HCT116 (cell line): ENCODE results near the gene MYPN. TPM values are rescaled to one million over a fixed set of nuclear protein-coding genes. Genes with fewer than 3 reads are reported as not detected.

Experiments used
- ATAC-seq: fragments of 200-7000 bp; cut with Tn5 transposase; 2 replicates; pipeline ENCODE4 v1.9.1; 2020; ENCODE audit warnings: mild to moderate bottlenecking, moderate library complexity
- BruUV-seq: library from RNA; stranded (reverse); fragments of 400-500 nt; replicated peaks from 2 replicates; lab custom pipeline; 2021; lab: Mats Ljungman, UMichigan
- CTCF ChIA-PET: fragments of 300-600 bp; sonication (Branson Sonifier 250); formaldehyde crosslinking; loops from one replicate; lab custom pipeline; 2021; ENCODE audit warnings: antibody characterized with exemption; lab: Charles Lee
- POLR2A ChIA-PET: fragments of 300-600, 350-600 bp; sonication (Branson Sonifier 250); formaldehyde crosslinking; loops from one replicate; lab custom pipeline; 2021; ENCODE audit warnings: antibody characterized with exemption; lab: Charles Lee
- RAD21 ChIA-PET, 2 experiments: fragments of 300-600 bp; sonication (Branson Sonifier 250); formaldehyde crosslinking; loops; one replicate each; lab custom pipeline; 2023; ENCODE audit warnings: low total read pairs in 2 of 2; ENCODE audit not compliant: uncharacterized antibody in 2 of 2, unreplicated experiment in 2 of 2, low non-redundant PET in 1 of 2; lab: Charles Lee
- DNase-seq: peaks from one replicate; pipeline ENCODE4 v3.0.0-alpha.2; 2010; ENCODE audit warnings: low read depth, low spot score
- H2AFZ ChIP-seq: fragments of 200-600 bp; shearing (Covaris generic), sonication (generic); 2 replicates; pipeline ENCODE4 v1.6.1; 2017; ENCODE audit warnings: low read depth, mixed run types, mixed read lengths, antibody characterized with exemption, low read length; ENCODE audit not compliant: poor library complexity, severe bottlenecking
- H3K27ac ChIP-seq: 2 replicates; pipeline ENCODE4 v1.5.1; 2012; ENCODE audit warnings: low read depth, low read length
- H3K27me3 ChIP-seq: fragments of 200-600 bp; sonication (generic); 2 replicates; pipeline ENCODE4 v1.6.1; 2016; ENCODE audit warnings: mixed run types, low read length, mixed read lengths; ENCODE audit not compliant: insufficient read depth
- H3K36me3 ChIP-seq, 2 experiments: fragments of 200-500 bp in 1 of 2; fragments of 200-600 bp in 1 of 2; sonication (Bioruptor generic) in 1 of 2; sonication (generic) in 1 of 2; 2 replicates each; pipeline versions ENCODE4 v1.5.1 to v1.6.1; 2014 to 2016; ENCODE audit warnings: low read length in 2 of 2, inconsistent platforms in 1 of 2, mixed read lengths in 1 of 2, mixed run types in 1 of 2; ENCODE audit not compliant: insufficient read depth in 2 of 2, control insufficient read depth in 1 of 2
- H3K4me1 ChIP-seq, 2 experiments: fragments of 200-600 bp in 1 of 2; sonication (generic) in 1 of 2; 2 replicates each; pipeline versions ENCODE4 v1.5.1 to v1.6.1; 2012 to 2017; ENCODE audit warnings: low read length in 2 of 2, inconsistent platforms in 1 of 2, mild to moderate bottlenecking in 1 of 2, mixed read lengths in 1 of 2, mixed run types in 1 of 2, moderate library complexity in 1 of 2; ENCODE audit not compliant: insufficient read depth in 2 of 2, control insufficient read depth in 1 of 2
- H3K4me2 ChIP-seq: fragments of 200-600 bp; sonication (generic); 2 replicates; pipeline ENCODE4 v1.6.1; 2017; ENCODE audit warnings: mixed run types, low read length, mixed read lengths
- H3K4me3 ChIP-seq, 2 experiments: fragments of 200-600 bp in 1 of 2; sonication (generic) in 1 of 2; replicated peaks in 1 of 2; 2 replicates each; pipeline ENCODE4 v1.5.1; 2011 to 2016; ENCODE audit warnings: low read length in 2 of 2, control low read depth in 1 of 2, low read depth in 1 of 2, mild to moderate bottlenecking in 1 of 2, mixed read lengths in 1 of 2, mixed run types in 1 of 2
- H3K79me2 ChIP-seq: fragments of 200-600 bp; sonication (generic); 2 replicates; pipeline ENCODE4 v1.6.1; 2017; ENCODE audit warnings: mild to moderate bottlenecking, mixed run types, low read length, moderate library complexity, mixed read lengths; ENCODE audit not compliant: insufficient read depth
- H3K9ac ChIP-seq: fragments of 200-600 bp; sonication (generic); 2 replicates; pipeline ENCODE4 v1.6.1; 2016; ENCODE audit warnings: low read length, mixed read lengths
- H3K9me2 ChIP-seq: fragments of 200-600 bp; sonication (generic), shearing (Covaris generic); 2 replicates; pipeline ENCODE4 v1.6.1; 2017; ENCODE audit warnings: mixed run types, mild to moderate bottlenecking, moderate library complexity; ENCODE audit not compliant: insufficient read depth
- H3K9me3 ChIP-seq, 2 experiments: fragments of 200-500 bp in 1 of 2; fragments of 200-600 bp in 1 of 2; sonication (Bioruptor generic) in 1 of 2; sonication (generic) in 1 of 2; 2 replicates each; pipeline ENCODE4 v1.6.1; 2014 to 2017; ENCODE audit warnings: low read length in 2 of 2, mixed read lengths in 2 of 2, inconsistent platforms in 1 of 2, low read depth in 1 of 2, mild to moderate bottlenecking in 1 of 2, mixed run types in 1 of 2, moderate library complexity in 1 of 2; ENCODE audit not compliant: control insufficient read depth in 1 of 2, insufficient read depth in 1 of 2
- H4K20me1 ChIP-seq: fragments of 200-600 bp; sonication (generic), shearing (Covaris generic); 2 replicates; pipeline ENCODE4 v1.6.1; 2017; ENCODE audit warnings: mixed run types, mild to moderate bottlenecking, moderate library complexity; ENCODE audit not compliant: insufficient read depth
- ATF3 ChIP-seq: IDR thresholded peaks from 2 replicates; pipeline ENCODE4 v1.6.1; 2012
- CBX3 ChIP-seq: IDR thresholded peaks from 2 replicates; pipeline ENCODE4 v1.6.1; 2012; ENCODE audit warnings: low read depth
- CTCF ChIP-seq, 3 experiments: fragments of 200-600 bp in 1 of 3; sonication (generic) in 1 of 3; IDR thresholded peaks in 2 of 3; conservative IDR thresholded peaks in 1 of 3; 2 replicates each; pipeline ENCODE4 v1.5.1; 2012 to 2017; ENCODE audit warnings: low read depth in 2 of 3, low read length in 2 of 3, antibody characterized with exemption in 1 of 3, borderline replicate concordance in 1 of 3, control low read depth in 1 of 3, mild to moderate bottlenecking in 1 of 3, mixed read lengths in 1 of 3, mixed run types in 1 of 3, moderate library complexity in 1 of 3; ENCODE audit not compliant: insufficient read depth in 1 of 3
- EGR1 ChIP-seq: IDR thresholded peaks from 2 replicates; pipeline ENCODE4 v1.6.1; 2012; ENCODE audit warnings: low read depth
- ELF1 ChIP-seq: IDR thresholded peaks from 2 replicates; pipeline ENCODE4 v1.6.1; 2012; ENCODE audit warnings: low read depth, borderline replicate concordance
- EZH2 ChIP-seq: fragments of 200-600 bp; sonication (generic); IDR thresholded peaks from 2 replicates; pipeline ENCODE4 v1.6.1; 2017; ENCODE audit warnings: antibody characterized with exemption, mixed run types
- EZH2phosphoT487 ChIP-seq: fragments of 200-600 bp; IDR thresholded peaks from 2 replicates; pipeline ENCODE4 v1.6.1; 2018; ENCODE audit warnings: antibody characterized with exemption, borderline replicate concordance
- FOSL1 ChIP-seq: IDR thresholded peaks from 2 replicates; pipeline ENCODE4 v1.6.1; 2012; ENCODE audit warnings: low read depth
- MAX ChIP-seq: IDR thresholded peaks from 2 replicates; pipeline ENCODE4 v1.6.1; 2012
- POLR2A ChIP-seq: IDR thresholded peaks from 2 replicates; pipeline ENCODE4 v1.7.0; 2011; ENCODE audit warnings: borderline replicate concordance; ENCODE audit not compliant: insufficient read depth, insufficient read length; ENCODE audit errors: extremely low read depth
- RAD21 ChIP-seq: IDR thresholded peaks from 2 replicates; pipeline ENCODE4 v1.6.1; 2012; ENCODE audit warnings: low read depth, mild to moderate bottlenecking
- SIN3A ChIP-seq: IDR thresholded peaks from 2 replicates; pipeline ENCODE4 v1.6.1; 2012; ENCODE audit warnings: low read depth
- SP1 ChIP-seq: IDR thresholded peaks from 2 replicates; pipeline ENCODE4 v1.6.1; 2012; ENCODE audit warnings: low read depth
- TCF7L2 ChIP-seq: IDR thresholded peaks from 2 replicates; pipeline ENCODE4 v1.7.0; 2011; ENCODE audit warnings: borderline replicate concordance, inconsistent platforms; ENCODE audit not compliant: insufficient read depth, insufficient read length; ENCODE audit errors: extremely low read depth
- YY1 ChIP-seq: IDR thresholded peaks from 2 replicates; pipeline ENCODE4 v1.6.1; 2011; ENCODE audit warnings: low read length, low read depth, moderate library complexity, mild to moderate bottlenecking; ENCODE audit not compliant: insufficient replicate concordance; ENCODE audit errors: extremely low read depth
- ZFX ChIP-seq: fragments of 450-650 bp; IDR thresholded peaks from 2 replicates; pipeline ENCODE4 v1.6.1; 2017
- ZNF274 ChIP-seq: fragments of 200-500 bp; sonication (Bioruptor generic); IDR thresholded peaks from 2 replicates; pipeline ENCODE4 v1.6.1; 2014; ENCODE audit warnings: mild to moderate bottlenecking, low read depth, low read length, inconsistent platforms
- intact Hi-C: fragments of 100-400 bp; cut with micrococcal nuclease; formaldehyde crosslinking; loops from 2 replicates; pipeline ENCODE4 v1.10.0; 2022
- total RNA-seq: library from RNA; stranded (reverse); gene quantifications from one replicate; pipeline ENCODE4 v1.2.1, GENCODE V29; 2021; ENCODE audit not compliant: unreplicated experiment

The MYPN gene
- total RNA-seq, 1 experiment from 2014 or later, result 0.34 TPM

GRCh38 chr10:68239596-68240150, 130.4 kb downstream of the MYPN start:
- POLR2A ChIA-PET, result no interaction called here
- Histone ChIP-seq H2AFZ (no peak overlapping the region), H3K27me3 (no peaks in the 10 kb centered on the region), H3K9ac (no peak overlapping the region), H4K20me1 (no peaks in the 10 kb centered on the region), H3K4me2 (no peak overlapping the region), H3K4me3 (no peak overlapping the region), H3K27ac (no peak overlapping the region), H3K79me2 (no peaks in the 10 kb centered on the region), H3K9me3 (no peaks in the 10 kb centered on the region), H3K4me1 (no peaks in the 10 kb centered on the region), H3K36me3 (no peaks in the 10 kb centered on the region), H3K9me2 (no peaks in the 10 kb centered on the region)
- TF ChIP-seq FOSL1 (no peak), RAD21 (no peak), ZFX (no peak), TCF7L2 (no peak), SP1 (no peak), ZNF274 (no peak), CBX3 (no peak), SIN3A (no peak), ELF1 (no peak), EZH2phosphoT487 (no peak)
- intact Hi-C loops, result no loop called here
- ATAC-seq (no peak), DNase-seq (no peak)
- CTCF ChIA-PET, result no interaction called here
- BruUV-seq, result no TSS peak
- RAD21 ChIA-PET, result no interaction called here

- BruUV-seq, result no TSS peak
- Histone ChIP-seq H3K4me3 (no peak overlapping the region), H3K9ac (no peak overlapping the region), H3K4me2 (no peak overlapping the region), H3K9me2 (no peaks in the 10 kb centered on the region), H4K20me1 (no peaks in the 10 kb centered on the region), H3K9me3 (no peaks in the 10 kb centered on the region), H3K27ac (no peak overlapping the region), H3K27me3 (no peaks in the 10 kb centered on the region), H3K4me1 (no peaks in the 10 kb centered on the region), H2AFZ (no peak overlapping the region), H3K36me3 (no peaks in the 10 kb centered on the region), H3K79me2 (no peaks in the 10 kb centered on the region)
- DNase-seq (no peak), ATAC-seq (no peak)
- ChIA-PET POLR2A (no interaction called here), RAD21 (no interaction called here), CTCF (interaction anchor here (1.1 kb wide), 1 partner anchor 29 kb away, joined by 3 read pairs; no protein-coding TSS in a partner anchor)
- TF ChIP-seq MAX, result no peak
- no peak for TF ChIP-seq ATF3
- no peak for TF ChIP-seq YY1
- TF ChIP-seq FOSL1, result no peak
- no peak for TF ChIP-seq ELF1
- no peak for TF ChIP-seq EGR1
- TF ChIP-seq CBX3, result no peak
- TF ChIP-seq SIN3A, result no peak
- no peak for TF ChIP-seq POLR2A
- no peak for TF ChIP-seq CTCF (IDR thresholded peaks at IDR 0.05 in 2 of 3, conservative IDR thresholded peaks at IDR 0.05 in 1 of 3; ENCODE audit: borderline replicate concordance in 1 of 3, insufficient read depth in 1 of 3, low read depth in 2 of 3, low read length in 2 of 3)
- no peak for TF ChIP-seq EZH2
- intact Hi-C loops, result no loop called here
Observed at GRCh38 chr10:68242051-68242450, 132.8 kb downstream of the MYPN start.
